ENCODE measurements around the gene TGFBR3.

The TGFBR3 gene

DNA sequence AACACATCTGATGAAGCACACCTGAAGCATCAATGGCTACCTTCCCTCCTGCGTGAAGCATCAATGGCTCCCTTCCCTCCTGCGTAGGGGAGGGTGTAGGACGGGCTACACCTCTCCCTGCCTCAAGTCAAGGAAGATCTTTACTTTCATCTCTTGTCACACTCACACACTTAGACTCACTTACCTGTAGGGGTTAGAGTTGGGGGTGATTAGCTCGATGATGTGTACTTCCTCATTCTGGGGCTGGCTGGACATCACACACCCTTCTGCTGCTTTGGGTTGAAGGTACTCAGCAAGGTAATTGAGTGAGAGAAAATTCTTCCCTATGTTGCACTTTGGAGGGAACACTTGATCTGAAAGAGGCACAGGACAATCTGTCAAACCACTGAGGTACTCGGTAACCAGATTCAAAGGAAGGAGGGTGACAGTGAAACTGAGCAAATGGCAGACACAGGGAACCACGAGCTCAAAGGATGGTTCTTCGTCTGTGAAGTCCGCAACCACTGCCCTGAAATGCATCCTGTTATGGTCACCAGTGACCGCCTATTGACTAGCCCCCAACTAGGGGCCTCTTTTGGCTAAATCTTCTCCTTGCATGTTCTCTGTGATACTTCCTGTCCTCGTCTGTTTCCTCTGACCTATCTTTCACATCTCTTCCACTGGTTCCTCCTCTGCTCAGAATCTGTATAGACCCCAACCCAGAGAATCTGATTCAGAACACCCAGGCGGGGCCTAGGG lies 156.2 kb downstream of the TGFBR3 start:
- DNase-seq, result no peak

GRCh38 chr1:91727763-91728162 lies 158.2 kb downstream of the TGFBR3 start:
- peak; percentile 29 for DNase-seq

DNA sequence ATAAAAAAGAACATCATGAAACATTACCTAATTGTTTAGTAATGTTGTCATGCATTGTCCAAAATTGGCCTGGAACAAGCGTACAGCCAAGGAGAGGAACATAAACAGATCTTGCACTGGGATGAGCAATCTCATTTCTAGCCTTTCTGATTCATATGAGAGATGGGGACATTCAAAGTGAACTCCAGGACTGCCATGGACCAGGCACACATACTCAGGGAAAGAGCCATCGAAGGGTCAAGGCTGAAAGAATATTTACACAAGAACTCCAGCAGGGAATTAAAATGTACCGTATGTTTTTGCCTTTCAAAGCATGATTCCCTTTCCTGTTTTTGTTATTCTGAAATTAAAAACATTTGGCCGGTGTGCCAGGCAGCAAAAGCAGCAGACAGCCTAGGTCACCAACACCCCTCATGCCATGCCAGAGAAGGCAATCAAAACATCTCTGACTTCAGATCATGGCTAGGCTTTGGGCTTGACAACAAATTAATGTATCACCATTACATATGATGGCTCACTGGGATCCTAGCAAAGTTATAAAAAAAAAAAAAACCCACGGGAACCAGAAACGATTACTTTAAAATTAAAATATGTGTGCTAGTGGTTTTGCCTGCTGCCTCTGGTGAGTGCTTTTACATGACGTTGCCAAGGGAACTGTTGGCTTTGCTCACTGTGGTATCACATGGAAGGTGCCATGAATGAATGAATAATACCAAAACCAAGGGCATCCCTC lies 159.8 kb downstream of the TGFBR3 start:
- no peak for DNase-seq

DNA sequence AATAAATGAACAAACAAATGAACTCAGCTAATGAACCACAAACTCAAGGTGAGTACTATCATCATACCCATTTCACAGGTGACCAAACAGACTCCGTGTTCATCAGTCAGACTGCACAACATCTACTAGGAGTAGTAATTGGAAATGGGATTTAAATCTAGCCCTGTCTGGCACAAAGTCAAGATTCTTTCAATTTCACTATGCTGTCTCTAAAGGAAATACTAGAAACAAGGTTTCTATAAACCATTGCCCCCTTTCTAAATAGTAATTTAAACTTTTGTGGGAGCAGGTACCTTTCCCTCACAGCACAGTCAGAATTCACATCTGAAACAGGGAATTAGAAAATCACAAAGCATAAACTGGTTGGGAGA lies 160.3 kb downstream of the TGFBR3 start:
- no peak for DNase-seq

DNA sequence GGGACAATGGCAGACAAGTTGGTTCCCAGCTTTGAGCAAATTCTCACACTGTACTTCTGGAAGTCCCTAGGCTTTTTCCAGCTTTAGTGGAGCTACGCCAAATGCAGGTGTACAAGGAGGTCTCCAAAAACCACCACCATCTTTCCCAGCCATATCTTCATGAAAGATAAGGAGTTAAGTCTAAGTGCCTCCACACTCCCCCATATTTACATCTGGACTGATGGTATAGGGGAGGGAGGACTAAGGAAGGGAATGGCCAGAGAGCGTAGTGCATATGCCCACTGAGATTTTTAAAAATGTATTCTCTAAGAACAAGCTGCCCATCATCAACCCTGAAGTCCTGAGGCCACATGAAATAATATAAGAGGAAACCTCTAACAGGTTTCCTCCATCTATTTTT lies 161.3 kb downstream of the TGFBR3 start:
- DNase-seq, result no peak

- DNase-seq, result no peak
Observed at GRCh38 chr1:91724231-91724630, 161.7 kb downstream of the TGFBR3 start.

GRCh38 chr1:91720044-91720443 lies 165.9 kb downstream of the TGFBR3 start:
- DNase-seq, result no peak

DNA sequence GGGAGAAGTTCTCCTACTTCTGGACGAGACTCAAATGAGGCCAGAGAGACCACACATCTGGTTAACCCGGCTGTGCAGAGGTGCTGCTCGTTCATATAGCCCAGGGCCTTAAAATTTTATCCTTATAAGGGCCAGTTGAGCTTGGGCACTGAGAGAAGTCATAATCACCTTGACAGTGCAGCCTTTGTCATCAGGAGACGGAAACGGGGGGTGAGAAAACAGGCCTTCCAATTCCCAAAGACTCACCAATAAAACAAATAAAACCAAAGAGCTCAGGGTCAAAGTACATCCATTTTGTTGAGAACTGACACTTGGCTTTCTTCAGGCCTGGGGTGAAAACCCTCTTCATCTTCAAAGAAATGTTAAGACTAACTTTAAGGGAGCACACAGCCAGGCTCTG lies 167.1 kb downstream of the TGFBR3 start:
- DNase-seq, result no peak

GRCh38 chr1:91718368-91718767 lies 167.6 kb downstream of the TGFBR3 start:
- no peak for DNase-seq

DNA sequence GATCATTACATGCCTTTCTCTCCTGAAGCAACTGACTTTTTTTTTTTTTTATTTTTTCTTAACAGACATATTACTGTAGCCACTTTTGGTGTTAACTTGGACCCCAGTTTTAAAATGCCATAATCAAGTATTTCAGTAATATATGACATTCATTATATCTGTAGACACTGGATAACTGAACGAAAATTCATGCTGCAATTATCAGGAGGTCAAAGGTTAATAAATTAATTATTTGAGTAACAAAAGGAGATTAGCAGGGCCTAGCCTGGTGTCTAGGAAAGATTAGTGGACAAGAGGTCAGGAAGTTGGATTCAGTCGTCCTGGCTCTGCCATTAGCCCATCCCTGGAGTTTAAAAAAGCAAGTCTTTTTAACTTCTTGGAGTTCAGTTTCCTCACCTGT lies 168.1 kb downstream of the TGFBR3 start:
- DNase-seq, result no peak

GRCh38 chr1:91716339-91716738 lies 169.6 kb downstream of the TGFBR3 start:
- no peak for DNase-seq

- DNase-seq, result no peak
Observed at GRCh38 chr1:91715416-91716000, 170.4 kb downstream of the TGFBR3 start.

GRCh38 chr1:91714867-91715381 lies 171.0 kb downstream of the TGFBR3 start:
- DNase-seq, result no peak

- no peak for DNase-seq
Observed at GRCh38 chr1:91712981-91713841, 172.7 kb downstream of the TGFBR3 start.

GRCh38 chr1:91712393-91712792 lies 173.6 kb downstream of the TGFBR3 start:
- DNase-seq, result no peak

DNA sequence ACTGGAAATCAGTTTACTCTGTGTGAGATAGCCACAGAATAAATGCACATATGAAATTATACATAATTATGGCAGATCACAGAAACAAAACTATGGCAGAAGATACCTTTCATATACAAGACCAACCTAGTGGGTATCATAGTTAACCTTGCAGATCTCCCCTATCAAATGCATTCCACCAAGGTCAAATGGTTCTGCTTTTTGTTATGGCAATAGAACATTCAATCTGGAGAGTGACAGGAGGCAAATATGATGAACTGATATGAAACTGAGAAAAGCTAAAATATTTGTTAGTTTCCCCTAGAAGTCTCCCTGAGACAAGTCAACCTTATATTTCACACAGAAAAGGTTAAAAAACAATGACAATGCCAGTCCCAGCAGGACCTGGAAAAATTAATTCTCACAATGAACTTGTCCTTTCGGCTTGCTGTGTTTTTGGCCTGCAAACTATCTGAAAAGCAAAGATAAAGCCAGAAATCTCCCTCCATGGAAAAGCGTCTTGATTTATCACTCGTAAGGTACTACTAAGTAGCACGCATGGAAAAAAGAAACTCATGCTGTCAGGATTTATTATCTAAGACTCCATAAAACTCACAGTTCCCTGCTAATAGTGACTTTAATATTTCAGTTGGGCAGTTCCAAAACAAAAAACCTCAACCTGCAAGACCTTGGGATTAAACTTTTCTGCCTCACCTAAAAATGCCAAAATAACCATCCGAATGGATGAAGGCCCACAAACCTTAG lies 174.3 kb downstream of the TGFBR3 start:
- no peak for DNase-seq

- no peak for DNase-seq
Observed at GRCh38 chr1:91710261-91710660, 175.7 kb downstream of the TGFBR3 start.

DNA sequence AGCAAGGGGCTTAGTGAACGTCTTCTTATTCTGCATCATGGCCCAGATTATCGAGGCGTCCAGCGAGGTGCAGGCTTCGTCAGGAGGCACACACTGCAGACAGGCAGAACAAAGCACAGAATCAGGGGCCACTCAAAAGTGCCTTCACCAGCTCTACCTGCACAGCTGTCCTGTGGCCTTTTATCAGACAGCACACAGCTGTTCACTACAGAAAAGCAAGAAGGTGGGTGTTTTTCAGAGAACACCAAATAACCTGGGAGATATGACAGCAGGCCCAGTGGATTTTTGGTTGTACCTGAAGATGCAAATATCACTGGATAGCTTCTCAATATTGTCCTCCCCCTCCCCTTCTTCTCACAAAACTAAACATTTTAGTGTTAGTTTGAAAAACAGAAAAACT lies 177.3 kb downstream of the TGFBR3 start:
- no peak for DNase-seq

DNA sequence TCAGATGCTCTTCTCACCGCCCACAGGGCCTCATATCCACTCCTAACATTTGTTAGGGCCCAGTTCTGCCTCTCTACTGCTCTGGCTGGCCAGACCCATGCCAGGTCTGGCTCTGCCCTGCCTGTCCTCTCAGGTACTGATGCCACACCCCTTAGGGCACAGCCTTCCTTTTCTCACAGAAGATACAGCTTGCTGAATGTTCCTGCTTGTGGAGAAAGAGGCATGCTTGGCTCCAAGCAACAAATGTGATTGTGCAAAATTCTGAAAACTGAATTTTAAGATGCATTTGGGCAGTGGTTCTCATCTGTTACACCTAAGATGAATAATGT lies 178.1 kb downstream of the TGFBR3 start:
- DNase-seq, result no peak

DNA sequence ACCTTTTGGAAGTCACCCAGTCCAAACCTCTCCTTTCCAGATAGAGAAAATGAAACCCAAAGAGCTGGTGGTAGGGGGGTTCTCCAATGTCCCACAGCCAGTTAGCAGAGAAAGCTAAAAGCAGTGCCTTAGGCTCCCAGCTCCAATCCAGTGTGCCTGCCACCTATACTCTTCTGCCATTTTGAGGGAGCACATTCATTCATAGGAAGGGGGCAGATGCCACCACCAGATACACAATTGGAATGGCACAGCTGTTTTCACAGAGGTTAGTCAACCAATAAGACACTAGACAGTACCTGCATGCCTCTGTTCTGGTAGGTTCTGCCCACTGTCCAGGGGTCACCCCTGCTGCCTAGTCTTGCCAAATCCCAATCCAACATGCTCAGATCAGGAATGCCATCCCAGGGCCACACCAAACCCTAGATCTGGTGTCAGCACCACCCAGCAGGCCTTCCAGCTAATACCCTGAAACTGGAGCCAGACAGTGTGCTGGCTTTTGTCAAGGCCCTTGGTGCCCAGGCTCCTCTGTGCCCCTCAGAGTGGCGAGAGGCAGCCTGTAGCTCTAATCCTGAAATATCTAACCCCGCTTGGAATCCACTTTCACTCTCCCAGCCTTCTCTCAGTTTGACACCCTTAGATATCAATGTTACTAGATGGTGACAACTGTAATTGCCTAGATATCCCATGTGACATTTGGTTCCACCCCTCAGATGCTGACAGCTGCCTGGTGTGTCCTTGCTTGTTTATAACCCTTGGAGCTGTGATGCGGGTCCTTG lies 178.6 kb downstream of the TGFBR3 start:
- DNase-seq, result no peak

DNA sequence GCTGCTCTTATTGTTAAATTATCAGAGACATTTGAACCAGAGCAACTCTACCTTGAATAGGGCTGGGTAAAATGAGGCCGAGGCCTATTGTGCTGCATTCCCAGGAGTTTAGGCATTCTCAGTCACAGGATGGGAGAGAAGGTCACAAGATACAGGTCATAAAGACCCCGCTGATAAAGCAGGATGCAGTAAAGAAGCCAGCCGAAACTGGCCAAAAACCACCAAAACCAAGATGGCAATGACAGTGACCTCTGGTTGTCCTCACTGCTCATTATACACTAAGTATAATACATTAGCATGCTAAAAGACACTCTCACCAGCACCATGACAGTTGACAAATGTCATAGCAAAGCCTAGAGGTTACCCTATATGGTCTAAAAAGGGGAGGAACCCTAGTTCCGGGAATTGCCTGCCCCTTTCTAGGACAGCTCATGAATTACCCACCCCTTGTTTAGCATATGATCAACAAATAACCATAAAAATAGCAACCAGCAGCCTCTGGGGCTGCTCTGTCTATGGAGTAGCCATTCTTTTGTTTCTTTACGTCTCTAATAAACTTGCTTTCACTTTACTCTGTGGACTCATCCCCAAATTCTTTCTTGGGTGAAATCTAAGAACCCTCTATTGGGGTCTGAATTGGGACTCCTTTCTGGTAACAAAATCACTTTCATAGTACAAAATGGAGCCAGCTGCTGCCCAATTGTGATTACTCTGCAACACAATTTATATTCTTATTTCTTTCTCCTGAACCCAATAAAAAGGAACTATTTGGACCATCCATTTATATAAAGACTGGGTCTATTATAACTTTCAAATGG lies 179.6 kb downstream of the TGFBR3 start:
- DNase-seq, result no peak

All from NCI-H446 treated with DMSO at 0.1 percent for 48 hours (cell line).